Chondrocyte (in vitro differentiated cells): Measurements from ENCODE around the gene DNAH3. TPM values are rescaled to one million over a fixed set of nuclear protein-coding genes. Genes with fewer than 3 reads are reported as not detected.
"Not testable (repeated sequence)": the region's sequence is repeated elsewhere in the genome, so short reads cannot be mapped to it uniquely, and the experiment has no call there.

Experiments
- DNase-seq: peaks from one replicate; pipeline ENCODE4 v3.0.0; 2021; ENCODE audit warnings: mixed read lengths, low spot score
- H3K27ac Mint-ChIP-seq: one replicate; pipeline ENCODE4 v1.8.0; 2021; ENCODE audit warnings: mild to moderate bottlenecking, moderate library complexity, mixed read lengths; ENCODE audit not compliant: unreplicated experiment
- H3K27me3 Mint-ChIP-seq: 2 replicates; pipeline ENCODE4 v1.8.0; 2021; ENCODE audit warnings: low read depth, mixed read lengths
- H3K36me3 Mint-ChIP-seq: 2 replicates; pipeline ENCODE4 v1.8.0; 2021; ENCODE audit warnings: low read depth, mixed read lengths
- H3K4me1 Mint-ChIP-seq: 2 replicates; pipeline ENCODE4 v1.8.0; 2021; ENCODE audit warnings: low read depth, mild to moderate bottlenecking, mixed read lengths
- H3K4me3 Mint-ChIP-seq: one replicate; pipeline ENCODE4 v1.8.0; 2021; ENCODE audit warnings: mild to moderate bottlenecking, moderate library complexity, mixed read lengths; ENCODE audit not compliant: unreplicated experiment
- H3K9me3 Mint-ChIP-seq: 2 replicates; pipeline ENCODE4 v1.8.0; 2021; ENCODE audit warnings: low read depth, mixed read lengths
- CTCF ChIP-seq: fragments of 200-600 bp; sonication (generic); IDR thresholded peaks from 2 replicates; pipeline ENCODE4 v1.5.0; 2021; ENCODE audit warnings: antibody characterized with exemption, mild to moderate bottlenecking, moderate library complexity
- total RNA-seq: library from RNA; stranded (reverse); gene quantifications from 3 replicates; pipeline ENCODE4 v1.2.1, GENCODE V29; 2021

DNAH3 gene
- total RNA-seq, 1 donor from 2014 or later: not detected

DNA sequence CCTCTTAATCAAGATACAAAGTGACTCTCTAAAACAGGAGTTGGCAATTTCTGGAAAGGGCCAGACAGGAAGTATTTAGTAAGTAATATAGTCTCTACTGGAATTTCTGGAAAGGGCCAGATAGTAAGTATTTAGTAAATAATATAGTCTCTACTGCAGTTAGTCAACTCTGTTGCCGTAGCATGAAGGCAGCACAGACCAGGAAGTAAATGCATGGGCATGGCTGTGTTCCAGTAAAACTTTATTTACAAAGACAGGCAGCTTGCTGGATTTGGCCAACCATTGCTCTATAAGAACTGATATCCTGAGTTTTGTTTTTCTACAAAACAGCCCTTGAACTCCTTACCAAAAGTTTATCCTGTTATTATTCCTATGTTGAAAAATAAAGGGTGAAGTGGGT lies 24.8 kb upstream of the DNAH3 start:
- H3K9me3 Mint-ChIP-seq: no peaks in the 10 kb centered on the region
- H3K36me3 Mint-ChIP-seq: peaks cover 41% of the 10 kb centered on the region
- TF ChIP-seq CTCF: no peak
- H3K27ac Mint-ChIP-seq: no peak overlapping the region
- no peaks in the 10 kb centered on the region for H3K4me1 Mint-ChIP-seq
- DNase-seq: no peak
- H3K27me3 Mint-ChIP-seq: no peaks in the 10 kb centered on the region
- H3K4me3 Mint-ChIP-seq: no peak overlapping the region

DNA sequence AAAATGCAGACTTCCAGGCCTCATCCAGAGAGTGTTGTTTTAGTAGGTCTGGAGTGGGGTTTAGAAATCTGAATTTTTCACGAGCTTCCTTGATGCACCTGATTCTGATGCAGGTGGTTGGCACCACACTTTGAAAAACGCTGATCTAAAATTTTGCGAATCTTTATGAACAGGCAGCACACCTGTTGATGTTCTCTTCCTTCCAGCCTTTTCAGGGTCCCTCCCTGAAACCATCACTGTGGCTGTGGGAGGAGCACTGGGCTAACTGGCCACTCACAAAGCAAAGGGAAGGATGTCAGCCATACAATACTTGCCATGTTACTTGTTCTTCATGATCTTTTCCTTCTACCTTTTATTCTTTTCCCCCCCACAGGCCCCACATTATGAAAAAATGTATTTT lies 22.0 kb upstream of the DNAH3 start:
- DNase-seq: no peak
- H3K36me3 Mint-ChIP-seq: peaks cover 29% of the 10 kb centered on the region
- H3K27ac Mint-ChIP-seq: no peak overlapping the region
- no peak for TF ChIP-seq CTCF
- no peak overlapping the region for H3K4me3 Mint-ChIP-seq
- no peaks in the 10 kb centered on the region for H3K27me3 Mint-ChIP-seq
- no peaks in the 10 kb centered on the region for H3K9me3 Mint-ChIP-seq
- H3K4me1 Mint-ChIP-seq: peaks cover 8% of the 10 kb centered on the region

- not testable (repeated sequence) for H3K27ac Mint-ChIP-seq, DNase-seq, H3K9me3 Mint-ChIP-seq, H3K27me3 Mint-ChIP-seq, H3K4me3 Mint-ChIP-seq
- peaks cover 12% of the 10 kb centered on the region for H3K4me1 Mint-ChIP-seq
- peaks cover 30% of the 10 kb centered on the region for H3K36me3 Mint-ChIP-seq
These were observed 19.5 kb upstream of the DNAH3 start for GRCh38 chr16:21170116-21170515.

DNA sequence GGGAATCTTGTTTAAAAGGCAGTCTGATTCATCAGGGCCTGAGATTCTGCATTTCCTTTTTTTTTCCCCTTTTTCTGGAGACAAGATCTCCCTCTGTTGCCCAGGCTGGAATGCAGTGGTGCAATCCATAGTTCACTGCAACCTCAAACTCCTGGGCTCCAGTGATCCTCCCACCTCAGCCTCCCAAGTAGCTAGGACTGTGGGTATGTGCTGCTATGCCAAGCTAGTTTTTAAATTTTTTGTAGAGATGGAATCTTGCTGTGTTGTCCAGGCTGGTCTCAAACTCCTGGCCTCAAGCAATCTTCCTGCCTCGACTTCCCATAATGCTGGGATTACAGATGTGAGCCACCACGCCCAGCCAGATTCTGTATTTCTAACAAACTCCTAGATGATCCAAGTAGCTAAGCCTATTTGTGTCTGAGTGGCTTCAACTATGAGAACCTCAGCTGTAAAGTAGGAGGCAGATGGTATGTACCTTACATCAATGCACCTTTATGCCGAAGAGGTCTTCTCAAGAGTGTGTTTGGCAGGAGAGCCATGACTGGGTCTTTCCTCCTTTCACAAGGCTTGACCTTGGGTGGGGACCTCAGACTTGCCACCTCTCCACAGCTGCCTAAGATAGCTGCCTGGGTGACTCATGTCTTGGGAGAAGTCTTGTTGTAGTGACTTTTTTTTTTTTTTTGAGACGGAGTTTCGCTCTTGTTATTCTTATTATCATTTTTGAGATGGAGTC lies 18.8 kb upstream of the DNAH3 start:
- Mint-ChIP-seq H3K9me3 (no peaks in the 10 kb centered on the region), H3K4me3 (no peak overlapping the region), H3K27ac (no peak overlapping the region), H3K36me3 (peaks cover 28% of the 10 kb centered on the region), H3K4me1 (peaks cover 12% of the 10 kb centered on the region), H3K27me3 (no peaks in the 10 kb centered on the region)
- no peak for DNase-seq
- TF ChIP-seq CTCF: no peak

GRCh38 chr16:21167929-21168602 lies 17.4 kb upstream of the DNAH3 start:
- DNase-seq: no peak
- H3K4me1 Mint-ChIP-seq: peaks cover 13% of the 10 kb centered on the region
- peaks cover 28% of the 10 kb centered on the region for H3K36me3 Mint-ChIP-seq
- no peaks in the 10 kb centered on the region for H3K9me3 Mint-ChIP-seq
- H3K27me3 Mint-ChIP-seq: no peaks in the 10 kb centered on the region
- no peak overlapping the region for H3K4me3 Mint-ChIP-seq
- no peak overlapping the region for H3K27ac Mint-ChIP-seq
- no peak for TF ChIP-seq CTCF
